Measurements from ENCODE around the gene CA12. TPM values are rescaled to one million over a fixed set of nuclear protein-coding genes. Genes with fewer than 3 reads are reported as not detected.

Gene CA12
- total and polyA plus RNA-seq, 9 of the 15 experiments (the other 6 are each of a cell fraction or from before 2014, with no cell fraction given): 0.01 to 0.78 (median 0.15) TPM; not detected in 1

- TF ChIP-seq CHD7 (IDR thresholded peaks at IDR 0.05; ENCODE audit: low read depth, low read length) (no peak), TAL1 (IDR thresholded peaks at IDR 0.05) (peak; percentile 86), ZBTB9 (CRISPR knock-in tag; IDR thresholded peaks at IDR 0.05) (no peak), E2F8 (IDR thresholded peaks at IDR 0.05; ENCODE audit: low read depth, partially characterized antibody) (peak; percentile 37), NR2C1 (IDR thresholded peaks at IDR 0.05) (peak; percentile 39; the same call in 1 of the 2 replicates), NR2C1 (tag; IDR thresholded peaks at IDR 0.05) (peak; percentile 48; the same call in 1 of the 2 replicates), ARNT (IDR thresholded peaks at IDR 0.05) (peak in 1 of 2 experiments; percentile 61; a peak in 1 of 4 replicates), ZNF175 (CRISPR knock-in tag; IDR thresholded peaks at IDR 0.05; ENCODE audit: low read depth) (0 out of 2 replicates have a peak, but pooled peaks have one; percentile 36), XRCC5 (IDR thresholded peaks at IDR 0.05; ENCODE audit: low read depth, low read length) (no peak), TGIF2 (CRISPR knock-in tag; IDR thresholded peaks at IDR 0.05) (no peak), PHF8 (IDR thresholded peaks at IDR 0.05; ENCODE audit: borderline replicate concordance, low read length) (no peak), FOS (IDR thresholded peaks at IDR 0.05; ENCODE audit: extremely low read depth, insufficient read length) (peak; percentile 38)
Observed at GRCh38 chr15:63395730-63396151, 14.1 kb upstream of the CA12 start (continued).
